KG1 (cell line): Measurements from ENCODE around the gene GPHA2.

Experiments
- DNase-seq: peaks from one replicate; lab custom pipeline; 2025; lab: John Stamatoyannopoulos, UW

GPHA2 gene

GRCh38 chr11:64910451-64911093 lies 25.1 kb downstream of the GPHA2 start:
- DNase-seq = no peak

- no peak for DNase-seq
Measured at GRCh38 chr11:64909653-64910343, 25.9 kb downstream of the GPHA2 start.

DNA sequence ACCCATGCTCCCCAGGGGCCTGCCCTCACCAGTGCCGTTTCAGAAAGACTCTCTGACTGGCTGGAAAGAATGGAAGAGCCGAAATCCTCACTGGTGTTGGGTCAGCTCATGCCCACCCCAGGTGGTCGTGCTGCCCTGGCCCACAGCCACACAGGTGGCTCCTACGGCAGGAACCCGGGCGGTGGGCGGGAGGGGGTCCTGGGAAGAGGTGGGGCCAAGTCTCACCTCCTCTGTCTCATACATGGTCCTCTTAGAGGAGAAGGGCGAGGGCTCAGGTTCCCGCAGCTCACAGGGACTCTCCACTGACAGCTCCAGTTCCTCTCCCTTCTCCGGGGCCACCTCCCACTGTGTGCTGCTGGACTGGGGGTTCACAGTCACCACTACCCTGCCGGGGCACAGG lies 26.9 kb downstream of the GPHA2 start:
- DNase-seq = no peak

DNA sequence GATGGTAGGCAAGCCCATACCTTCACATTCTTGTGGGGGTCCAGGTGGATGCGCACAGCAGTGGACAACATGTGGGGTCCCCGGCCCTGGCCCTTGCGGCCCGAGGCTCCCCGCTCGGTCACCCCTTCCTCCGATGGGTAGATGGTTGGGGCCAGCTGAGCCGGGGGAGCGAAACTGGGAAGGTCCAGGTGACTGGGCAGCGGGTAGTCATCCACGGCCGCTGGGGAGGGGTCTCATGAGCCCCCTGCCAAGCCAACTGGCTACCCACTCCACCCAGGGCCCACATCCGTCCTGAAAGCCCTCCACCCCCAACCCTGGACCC lies 29.4 kb downstream of the GPHA2 start:
- DNase-seq = no peak

- no peak for DNase-seq
Measured at GRCh38 chr11:64905516-64906313, 30.0 kb downstream of the GPHA2 start.

DNA sequence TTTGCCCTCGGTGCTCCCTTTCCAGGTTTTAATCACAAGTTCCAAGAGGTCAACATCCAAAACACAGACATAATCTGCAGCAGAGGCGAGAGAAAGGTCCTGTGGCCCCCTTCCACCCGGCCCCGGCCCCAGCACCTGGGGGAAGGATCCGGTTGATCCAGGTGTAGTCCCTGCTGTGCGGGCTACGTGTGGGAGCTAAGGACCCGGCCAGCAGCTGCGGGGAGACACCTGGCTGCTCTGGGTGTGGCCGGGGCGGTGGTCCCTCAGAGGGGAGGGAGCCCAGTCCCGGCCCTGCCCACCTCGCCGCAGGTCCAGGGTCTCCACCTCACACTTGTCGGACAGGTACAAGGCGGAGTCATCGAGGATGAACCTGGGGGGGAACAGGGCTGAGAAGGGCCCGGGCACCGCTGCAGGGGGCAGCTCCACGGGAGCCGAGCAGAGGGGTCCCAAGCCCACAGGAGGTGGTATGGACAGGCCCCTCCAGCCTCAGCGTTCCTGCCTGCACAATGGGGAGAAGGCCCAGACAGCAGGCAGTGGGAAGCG lies 32.3 kb downstream of the GPHA2 start:
- no peak for DNase-seq

DNA sequence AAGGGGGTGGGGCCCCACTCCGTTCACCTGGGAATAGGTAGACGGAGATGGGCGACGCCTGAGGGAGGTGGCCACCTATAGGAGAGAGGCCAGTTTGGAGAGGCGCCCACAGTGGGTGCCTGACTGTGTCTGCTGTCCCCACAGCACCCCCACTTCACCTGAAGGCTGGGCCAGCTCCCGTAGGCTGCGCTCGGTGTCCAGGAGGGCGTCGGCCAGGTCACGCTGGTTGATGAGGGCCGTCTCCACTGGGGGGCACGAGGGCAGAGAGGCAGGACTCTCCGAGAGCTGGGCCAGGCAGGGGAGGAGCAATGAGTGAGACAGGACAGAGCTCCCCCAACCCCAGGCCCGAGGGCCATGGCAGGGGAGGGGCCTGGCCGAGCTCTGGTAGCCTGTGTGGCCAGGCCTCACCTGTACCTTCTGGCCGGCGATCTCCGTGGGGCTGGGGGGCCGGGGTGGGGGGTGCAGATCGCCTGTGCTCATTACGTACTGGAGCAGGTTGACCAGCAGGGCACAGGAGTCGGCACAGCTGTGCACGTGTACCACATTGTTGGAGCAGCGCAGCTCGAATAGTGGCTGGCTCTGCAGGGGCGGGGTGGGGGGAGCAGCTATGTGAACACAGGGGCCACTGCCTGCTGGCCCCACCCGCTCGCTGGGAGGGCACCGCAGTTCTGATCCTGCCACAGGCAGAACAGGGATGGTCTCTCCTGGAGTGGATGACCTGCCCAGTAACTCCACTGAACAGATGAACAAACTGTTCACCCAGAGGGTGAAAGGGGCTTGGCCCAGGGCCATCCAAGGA lies 33.4 kb downstream of the GPHA2 start:
- DNase-seq = no peak

DNA sequence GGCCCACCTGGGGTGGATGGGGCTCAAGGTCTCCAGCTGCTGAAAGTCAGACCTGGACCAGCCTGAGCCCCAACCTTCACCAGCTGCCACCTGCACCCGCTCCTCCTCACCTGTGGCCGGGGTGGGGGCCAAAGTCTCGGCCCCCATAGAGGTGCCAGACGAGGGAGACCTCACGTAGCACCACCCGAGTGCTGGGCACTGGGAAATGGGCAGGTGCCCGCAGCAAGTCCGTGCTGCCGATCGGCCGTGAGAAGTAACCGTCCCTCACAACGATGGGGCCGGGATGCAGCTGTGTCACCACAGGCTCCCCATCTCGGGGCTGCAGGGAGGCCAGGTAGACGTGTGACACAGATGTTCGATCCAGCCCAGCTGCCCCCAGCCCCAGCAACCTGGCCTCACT lies 34.9 kb downstream of the GPHA2 start:
- no peak for DNase-seq

DNA sequence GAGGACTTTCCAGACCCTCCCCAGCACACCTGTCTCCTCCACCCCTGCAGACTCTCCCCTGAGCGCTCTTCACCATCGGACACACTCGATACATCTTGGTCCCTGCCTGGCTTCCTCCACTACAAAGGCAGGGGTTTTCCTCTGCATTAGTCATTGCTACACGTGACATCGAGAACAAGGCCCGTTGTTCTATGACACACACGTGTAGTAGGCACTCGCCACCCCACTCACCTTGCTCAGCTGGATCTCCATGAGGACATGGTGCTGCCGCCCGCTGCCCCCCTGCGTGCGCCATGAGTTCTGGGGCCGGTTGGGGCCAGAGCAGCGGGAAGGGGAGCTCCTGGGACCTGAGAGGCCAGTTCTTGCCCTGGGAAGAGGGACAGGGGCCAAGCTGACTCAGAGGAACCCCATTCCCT lies 35.4 kb downstream of the GPHA2 start:
- DNase-seq = no peak

DNA sequence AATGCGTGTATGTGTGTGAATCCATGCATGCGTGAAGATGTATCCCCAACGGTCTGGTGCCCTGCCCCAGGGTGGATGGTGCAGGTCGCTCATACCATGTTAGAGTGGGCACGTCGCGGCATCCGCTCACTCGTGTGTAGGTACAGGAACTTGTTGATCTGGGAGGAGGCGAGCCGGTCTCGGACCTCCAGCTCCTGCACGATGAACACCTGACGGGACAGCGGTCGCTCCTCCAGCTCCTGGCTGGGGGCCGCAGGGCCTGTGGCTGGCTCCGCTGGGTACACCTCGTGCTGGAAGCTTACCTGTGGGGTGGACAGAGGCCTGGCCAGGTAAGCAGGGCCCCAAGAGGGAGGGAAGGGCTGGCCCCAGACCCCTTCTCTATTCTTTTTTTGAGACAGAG lies 37.2 kb downstream of the GPHA2 start:
- DNase-seq = no peak

DNA sequence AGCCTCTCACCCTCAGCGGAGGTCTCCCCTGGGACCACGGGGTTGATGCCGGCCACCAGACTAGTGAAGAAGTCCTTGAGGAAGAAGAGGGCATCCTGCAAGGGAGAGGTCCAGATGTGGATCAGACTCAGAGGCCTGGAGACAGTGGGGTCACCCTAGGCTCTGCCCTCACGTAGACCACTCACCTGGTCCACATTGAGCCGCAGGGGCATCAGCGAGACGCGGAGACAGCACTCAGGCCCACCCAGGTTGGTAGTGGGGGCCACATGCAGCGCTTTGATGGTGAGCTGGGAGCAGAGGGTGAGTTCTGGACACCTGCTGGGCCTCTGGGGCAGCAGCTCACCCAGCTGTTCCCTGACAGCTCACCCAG lies 37.6 kb downstream of the GPHA2 start:
- DNase-seq = no peak

- DNase-seq = no peak
Measured at GRCh38 chr11:64897381-64898075, 38.2 kb downstream of the GPHA2 start.

GRCh38 chr11:64896448-64897022 lies 39.2 kb downstream of the GPHA2 start:
- no peak for DNase-seq

- no peak for DNase-seq
Measured at GRCh38 chr11:64894812-64895452, 40.8 kb downstream of the GPHA2 start.

DNA sequence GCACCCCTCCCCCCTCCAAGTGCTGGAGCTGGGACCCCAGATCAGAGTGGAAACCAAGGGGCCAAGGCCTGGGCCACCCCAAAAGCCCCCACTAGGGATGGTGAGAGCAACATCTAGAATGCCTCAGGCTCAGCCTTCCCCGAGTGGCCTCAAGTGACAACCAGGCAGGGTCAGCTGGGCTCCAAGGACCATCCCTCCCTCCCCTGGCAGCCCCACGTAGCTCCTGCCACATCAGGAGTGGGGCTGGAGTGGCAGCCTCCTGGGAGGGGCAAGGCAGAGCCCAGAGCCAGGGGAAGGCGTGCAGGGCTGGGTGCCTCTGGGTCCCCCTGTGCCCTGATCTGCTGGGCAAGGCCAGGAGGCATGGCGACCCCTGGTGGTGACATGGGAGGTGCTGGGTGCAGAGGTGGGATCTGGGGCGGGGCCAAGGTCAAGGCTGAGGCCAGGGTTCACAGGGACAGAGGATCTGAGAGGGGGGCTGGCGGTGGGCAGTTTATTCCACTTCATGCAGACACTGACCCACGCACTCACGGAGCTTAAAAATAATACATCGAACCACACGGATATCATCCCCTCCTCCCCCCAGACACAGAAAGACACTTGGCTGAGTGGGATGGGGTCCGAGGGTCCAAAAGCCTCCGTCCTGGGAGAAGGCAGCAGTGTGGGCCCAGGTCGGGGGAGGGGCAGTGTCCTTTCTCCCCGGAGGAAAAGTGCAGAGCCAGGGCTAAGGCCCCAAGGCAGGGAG lies 41.5 kb downstream of the GPHA2 start:
- peak; percentile 37 for DNase-seq

GRCh38 chr11:64893194-64894069 lies 42.3 kb downstream of the GPHA2 start:
- DNase-seq = no peak

DNA sequence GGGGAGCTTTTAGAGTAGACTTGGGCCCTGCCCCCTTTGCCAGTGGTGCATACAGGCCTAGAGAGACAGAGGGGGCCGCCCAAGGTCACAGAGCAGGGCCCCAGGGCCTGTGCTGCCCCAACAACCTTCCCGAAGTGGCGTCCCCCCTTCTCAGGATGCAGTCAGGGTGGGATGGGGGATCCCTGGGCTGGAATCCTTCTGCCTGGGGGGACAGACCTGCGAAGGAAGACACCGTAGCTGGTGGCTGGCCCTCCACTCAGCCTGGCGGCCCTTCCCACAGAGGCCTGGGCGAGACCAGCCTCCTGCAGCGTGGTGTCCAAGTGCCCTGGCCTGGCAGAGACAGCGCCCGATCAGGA lies 42.9 kb downstream of the GPHA2 start:
- no peak for DNase-seq

- DNase-seq = no peak
Measured at GRCh38 chr11:64892411-64892831, 43.3 kb downstream of the GPHA2 start.

- DNase-seq = no peak
Measured at GRCh38 chr11:64891880-64892279, 43.8 kb downstream of the GPHA2 start.
